OCI-LY7 (cell line): Measurements from ENCODE around the gene HSD17B7.

Experiments
- CTCF ChIP-seq: fragments of 200-600 bp; sonication (generic); conservative IDR thresholded peaks from 2 replicates; pipeline ENCODE4 v1.5.1; 2014; ENCODE audit warnings: mild to moderate bottlenecking, antibody characterized with exemption, low read length, moderate library complexity, mixed read lengths
- EZH2phosphoT487 ChIP-seq: fragments of 200-600 bp; sonication (generic); IDR thresholded peaks from 2 replicates; pipeline ENCODE4 v1.6.1; 2018; ENCODE audit warnings: low read depth, borderline replicate concordance, mild to moderate bottlenecking, mixed run types, antibody characterized with exemption, low read length, moderate library complexity, mixed read lengths

DNA sequence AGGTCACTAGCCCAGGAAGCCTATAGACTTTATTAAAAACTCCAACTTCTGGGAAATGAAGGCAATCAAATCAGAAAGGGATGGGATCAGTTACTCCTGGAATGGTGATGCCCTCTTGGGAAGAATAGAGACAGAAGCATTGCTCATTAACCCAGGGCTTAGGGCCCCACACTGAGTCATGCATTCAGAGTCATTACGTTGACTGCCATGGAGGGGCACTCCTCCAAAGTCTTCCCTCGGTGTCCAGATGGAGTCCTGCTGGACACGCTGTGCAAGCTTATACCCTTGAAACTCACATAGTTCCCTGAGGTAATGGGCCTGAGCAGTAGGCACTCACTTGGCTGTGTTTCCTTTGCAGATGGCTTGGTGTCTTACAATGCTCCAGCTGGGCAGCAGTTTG lies 35.2 kb upstream of the HSD17B7 start:
- TF ChIP-seq CTCF = no peak
- no peak for TF ChIP-seq EZH2phosphoT487
